GM10847 (cell line): ENCODE results near the gene HDGFL3.

Experiments used
- POLR2A ChIP-seq: IDR thresholded peaks from 2 replicates; pipeline ENCODE4 v1.6.1; 2011; ENCODE audit not compliant: insufficient read length; ENCODE audit errors: extremely low read depth

HDGFL3 gene

GRCh38 chr15:83200589-83200988 is 7.0 kb downstream of the HDGFL3 start:
- TF ChIP-seq POLR2A = no peak

GRCh38 chr15:83200162-83200561 is 7.5 kb downstream of the HDGFL3 start:
- no peak for TF ChIP-seq POLR2A

DNA sequence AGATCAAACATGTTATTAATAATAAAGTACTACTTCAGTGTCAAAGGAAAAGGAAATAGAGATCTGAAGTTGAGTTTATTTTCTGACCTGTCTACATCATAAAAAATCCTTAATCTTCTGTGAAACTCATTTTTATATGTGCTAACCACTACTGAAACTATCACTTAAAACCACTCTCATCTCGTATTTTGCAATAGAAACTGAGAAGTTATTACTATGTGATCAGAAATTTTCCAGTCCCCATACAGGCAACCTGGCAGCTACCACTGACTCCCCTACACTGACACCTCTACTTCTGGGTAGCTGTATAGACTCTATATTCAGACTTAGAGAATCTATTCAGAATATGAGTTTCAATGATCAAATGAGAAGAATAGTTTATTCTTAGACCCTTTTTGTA is 8.3 kb downstream of the HDGFL3 start:
- TF ChIP-seq POLR2A = no peak

- TF ChIP-seq POLR2A = no peak
Measured at GRCh38 chr15:83198476-83198875, 9.1 kb downstream of the HDGFL3 start.

DNA sequence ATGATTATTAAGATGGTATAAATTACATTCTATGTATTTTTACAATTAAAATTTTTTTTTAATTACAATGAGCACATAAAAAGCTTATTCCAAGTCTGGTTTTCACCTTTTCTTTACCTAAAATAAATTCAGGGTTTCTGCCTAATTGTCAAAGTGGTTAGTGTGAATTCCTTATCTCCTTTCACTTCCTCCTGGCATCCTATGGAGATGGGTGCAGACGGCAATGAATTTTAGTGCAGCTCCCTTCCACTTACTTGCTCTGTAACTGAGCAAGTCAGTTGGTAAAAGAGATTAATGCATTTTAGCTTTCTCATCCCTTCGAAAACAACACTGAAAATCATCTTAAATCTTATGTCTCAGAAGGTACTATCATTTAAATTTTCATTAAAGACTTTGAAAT is 13.1 kb downstream of the HDGFL3 start:
- no peak for TF ChIP-seq POLR2A

DNA sequence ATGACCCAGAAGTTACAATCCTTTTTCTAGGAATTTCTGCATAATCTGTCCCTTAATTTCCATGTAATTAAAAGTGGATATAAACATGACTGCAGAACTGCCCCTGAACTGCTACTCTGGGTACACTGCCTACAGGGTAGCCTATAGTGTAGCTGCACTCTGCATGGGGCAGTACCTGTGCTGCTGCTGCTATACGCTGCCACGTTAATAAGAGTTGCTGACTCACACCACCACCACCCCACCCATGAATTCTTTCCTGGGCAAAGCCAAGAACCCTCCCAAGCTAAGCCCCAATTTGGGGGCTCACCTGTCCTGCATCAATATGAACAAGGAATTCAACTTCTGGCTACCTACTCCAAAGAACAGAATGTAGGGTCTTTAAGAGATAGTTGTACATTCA is 13.9 kb downstream of the HDGFL3 start:
- TF ChIP-seq POLR2A = no peak

DNA sequence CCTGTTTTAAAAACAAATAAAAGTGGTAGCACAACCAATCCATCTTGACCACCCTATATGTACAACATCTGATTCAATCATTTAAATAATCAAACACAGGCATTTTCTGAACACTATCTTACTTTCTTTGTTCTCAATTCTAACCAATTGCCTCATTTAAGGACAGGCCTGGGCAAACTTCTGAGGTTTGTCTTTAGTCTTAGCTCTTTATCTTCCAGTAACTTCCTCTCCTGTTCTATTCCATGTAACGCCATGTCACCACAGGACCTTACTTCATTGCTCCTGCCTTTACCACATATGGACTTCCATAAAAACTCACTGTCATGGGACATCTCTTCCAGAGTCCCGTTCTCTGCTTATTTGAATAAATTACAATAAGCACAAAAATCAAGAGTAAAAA is 14.9 kb downstream of the HDGFL3 start:
- no peak for TF ChIP-seq POLR2A

- no peak for TF ChIP-seq POLR2A
Measured at GRCh38 chr15:83190450-83190849, 17.2 kb downstream of the HDGFL3 start.

DNA sequence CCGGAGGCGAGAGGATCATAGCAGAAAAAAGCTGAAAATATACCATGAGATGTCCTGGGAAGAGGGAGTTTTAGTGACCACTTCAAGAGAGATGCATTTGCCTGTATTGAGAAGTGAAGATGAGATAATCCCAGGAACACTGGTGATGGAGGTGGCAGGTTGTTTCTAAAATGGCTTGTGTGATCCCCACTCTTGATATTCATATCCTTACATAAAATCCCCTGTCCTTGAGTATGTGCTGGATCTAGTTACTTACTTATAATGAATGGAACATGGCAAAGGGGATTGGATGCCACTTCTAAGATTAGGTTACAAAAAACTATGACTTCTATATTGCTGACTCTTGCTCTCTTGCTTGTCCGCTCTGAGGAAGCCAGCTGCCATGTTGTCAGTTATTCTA is 22.1 kb downstream of the HDGFL3 start:
- no peak for TF ChIP-seq POLR2A

DNA sequence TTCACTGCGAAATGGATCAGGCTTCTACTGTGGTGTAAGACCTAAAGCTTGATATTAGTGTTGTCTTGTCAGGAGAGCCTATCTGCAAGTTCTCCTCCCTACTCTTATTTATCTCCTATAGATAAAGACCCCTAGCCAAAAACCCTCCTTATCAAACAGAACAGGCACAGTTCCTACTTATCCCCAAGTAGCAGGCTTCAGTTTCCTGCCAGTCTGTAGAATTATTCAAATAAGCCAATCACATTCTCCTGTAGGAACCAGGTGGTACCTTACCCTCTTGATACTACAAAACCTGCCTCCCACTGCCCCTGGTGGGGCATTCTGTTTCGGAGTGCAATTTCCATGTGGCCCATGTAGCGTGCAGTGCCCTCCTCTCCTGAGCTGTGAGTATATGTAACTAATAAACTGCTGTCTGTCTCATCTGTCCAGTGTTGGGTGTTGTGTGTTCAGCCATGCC is 28.7 kb downstream of the HDGFL3 start:
- no peak for TF ChIP-seq POLR2A

DNA sequence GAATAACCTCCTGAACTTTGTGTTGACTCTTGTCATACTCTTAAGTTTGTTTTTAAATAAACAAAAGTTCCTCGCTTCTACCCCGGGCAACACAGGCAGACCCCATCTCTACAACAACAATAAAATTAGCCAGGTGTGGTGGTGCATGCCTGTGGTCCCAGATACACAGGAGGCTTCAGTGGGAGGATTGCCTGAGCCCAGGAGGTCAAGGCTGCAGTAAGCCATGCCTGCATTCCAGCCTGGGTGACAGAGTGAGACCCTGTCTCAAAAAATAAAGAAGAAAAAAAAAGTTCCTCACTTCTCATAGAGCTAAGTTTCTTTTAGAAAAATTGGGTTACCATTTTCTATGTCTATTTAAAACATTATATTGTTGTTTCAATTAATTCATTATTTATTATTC is 29.2 kb downstream of the HDGFL3 start:
- TF ChIP-seq POLR2A = no peak

- TF ChIP-seq POLR2A = no peak
Measured at GRCh38 chr15:83174891-83175290, 32.7 kb downstream of the HDGFL3 start.

DNA sequence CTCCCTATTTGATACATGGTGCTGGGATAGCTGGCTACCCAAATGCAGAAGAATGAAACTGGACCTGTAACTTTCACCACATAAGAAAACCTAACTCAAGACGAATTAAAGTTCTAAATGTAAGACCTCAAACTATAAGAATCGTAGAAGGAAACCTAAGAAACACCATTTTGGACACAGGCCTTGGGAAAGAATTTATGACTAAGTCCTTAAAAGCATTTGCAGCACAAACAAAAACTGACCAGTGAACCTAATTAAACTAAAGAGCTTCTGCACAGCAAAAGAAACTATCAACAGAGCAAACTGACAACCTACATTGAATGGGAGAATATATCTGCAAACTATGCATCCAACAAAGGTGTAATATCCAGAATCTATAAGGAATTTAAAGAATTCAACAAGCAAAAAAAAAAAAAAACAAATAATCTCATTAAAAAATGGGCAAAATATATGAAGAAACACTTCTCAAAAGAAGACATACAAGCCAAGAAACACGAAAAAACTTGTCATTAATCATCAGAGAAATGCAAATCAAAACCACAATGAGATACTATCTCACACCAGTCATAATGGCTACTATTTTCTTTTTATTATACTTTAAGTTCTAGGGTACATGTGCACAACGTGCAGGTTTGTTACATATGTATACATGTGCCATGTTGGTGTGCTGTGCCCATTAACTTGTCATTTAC is 37.0 kb downstream of the HDGFL3 start:
- no peak for TF ChIP-seq POLR2A

GRCh38 chr15:83166830-83167229 is 40.8 kb downstream of the HDGFL3 start:
- no peak for TF ChIP-seq POLR2A

DNA sequence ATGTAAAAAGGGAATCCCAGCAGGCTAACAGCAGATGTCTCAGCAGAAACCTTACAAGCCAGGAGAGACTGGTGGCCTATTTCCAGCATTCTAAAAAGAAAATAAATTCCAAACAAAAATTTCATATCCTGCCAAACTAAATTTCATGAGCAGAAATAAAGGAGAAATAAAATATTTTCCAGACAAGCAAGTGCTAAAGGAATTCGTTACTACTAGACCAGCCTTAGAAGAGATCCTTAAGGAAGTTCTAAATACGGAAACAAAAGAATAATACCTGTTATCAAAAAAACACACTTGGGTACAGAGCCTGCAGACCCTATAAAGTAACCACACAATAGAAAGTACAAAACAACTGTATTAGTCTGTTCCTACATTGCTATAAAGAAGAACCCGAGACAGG is 41.4 kb downstream of the HDGFL3 start:
- TF ChIP-seq POLR2A = no peak

- TF ChIP-seq POLR2A = no peak
Measured at GRCh38 chr15:83164771-83165404, 42.7 kb downstream of the HDGFL3 start.
